ENCODE results near the gene OSGIN1. TPM values are rescaled to one million over a fixed set of nuclear protein-coding genes. Genes with fewer than 3 reads are reported as not detected.

Gene OSGIN1
- total RNA-seq, 2 donors from 2014 or later, result 9.4 to 11.9 TPM

- Histone ChIP-seq H3K27me3 (no peaks in the 10 kb centered on the region), H3K27ac (no peak overlapping the region), H3K4me3 (no peak overlapping the region), H3K4me1 (no peaks in the 10 kb centered on the region), H3K9me3 (no peaks in the 10 kb centered on the region), H3K36me3 (no peaks in the 10 kb centered on the region), H3K9ac (ENCODE audit: low read depth in 2 of 2, low read length in 2 of 2) (no peak overlapping the region)
- TF ChIP-seq CTCF (IDR thresholded peaks at IDR 0.05), result no peak
- DNase-seq, result no peak
- intact Hi-C loops (cut with DNase I), result no loop called here
Measured at GRCh38 chr16:83975590-83976260, 22.7 kb downstream of the OSGIN1 start.

- no peak for TF ChIP-seq CTCF (IDR thresholded peaks at IDR 0.05)
- H3K36me3 ChIP-seq, result no peaks in the 10 kb centered on the region
- intact Hi-C loops (cut with DNase I), result no loop called here
- H3K9ac ChIP-seq (ENCODE audit: low read depth in 2 of 2, low read length in 2 of 2), result no peak overlapping the region
- no peaks in the 10 kb centered on the region for H3K9me3 ChIP-seq
- H3K4me3 ChIP-seq, result no peak overlapping the region
- no peaks in the 10 kb centered on the region for H3K4me1 ChIP-seq
- H3K27me3 ChIP-seq, result no peaks in the 10 kb centered on the region
- no peak for DNase-seq
- H3K27ac ChIP-seq, result no peak overlapping the region
Measured at GRCh38 chr16:83977056-83977815, 24.2 kb downstream of the OSGIN1 start.

GRCh38 chr16:83978401-83978904 lies 25.4 kb downstream of the OSGIN1 start:
- TF ChIP-seq CTCF (IDR thresholded peaks at IDR 0.05), result no peak
- Histone ChIP-seq H3K36me3 (no peaks in the 10 kb centered on the region), H3K9me3 (no peaks in the 10 kb centered on the region), H3K27me3 (no peaks in the 10 kb centered on the region), H3K27ac (no peak overlapping the region), H3K4me1 (no peaks in the 10 kb centered on the region), H3K4me3 (no peak overlapping the region), H3K9ac (ENCODE audit: low read depth in 2 of 2, low read length in 2 of 2) (no peak overlapping the region)
- intact Hi-C loops (cut with DNase I), result no loop called here
- no peak for DNase-seq

- Histone ChIP-seq H3K4me3 (no peak overlapping the region), H3K9me3 (no peaks in the 10 kb centered on the region), H3K27ac (no peak overlapping the region), H3K36me3 (no peaks in the 10 kb centered on the region), H3K4me1 (no peaks in the 10 kb centered on the region), H3K27me3 (no peaks in the 10 kb centered on the region), H3K9ac (ENCODE audit: low read depth in 2 of 2, low read length in 2 of 2) (no peak overlapping the region)
- intact Hi-C loops (cut with DNase I), result no loop called here
- TF ChIP-seq CTCF (IDR thresholded peaks at IDR 0.05), result no peak
- no peak for DNase-seq
Measured at GRCh38 chr16:83979441-83979840, 26.4 kb downstream of the OSGIN1 start.

- DNase-seq, result no peak
- Histone ChIP-seq H3K27me3 (no peaks in the 10 kb centered on the region), H3K9me3 (no peaks in the 10 kb centered on the region), H3K4me3 (no peak overlapping the region), H3K36me3 (no peaks in the 10 kb centered on the region), H3K4me1 (no peaks in the 10 kb centered on the region), H3K27ac (no peak overlapping the region), H3K9ac (ENCODE audit: low read depth in 2 of 2, low read length in 2 of 2) (no peak overlapping the region)
- no peak for TF ChIP-seq CTCF (IDR thresholded peaks at IDR 0.05)
- intact Hi-C loops (cut with DNase I), result loop anchor here (10.0 kb wide), 1 partner anchor 264 kb away; the partner anchor contains the start of gene KCNG4
Measured at GRCh38 chr16:83980794-83981193, 27.8 kb downstream of the OSGIN1 start.

Measured in colonic mucosa (tissue), 4 donors.